Thymus (tissue), 11 donors: ENCODE data around the gene ELF1. TPM values are rescaled to one million over a fixed set of nuclear protein-coding genes. Genes with fewer than 3 reads are reported as not detected.

ENCODE experiments used
- DNase-seq, 9 donors: peaks; one replicate each; pipeline ENCODE4 v3.0.0-alpha.2; 2013; ENCODE audit warnings: low spot score in 9 of 9, low read depth in 6 of 9, missing footprints in 1 of 9
- H3K27ac ChIP-seq, 2 donors: one replicate each; pipeline ENCODE4 v1.5.1; 2013; ENCODE audit warnings: control low read depth in 1 of 2, low read depth in 1 of 2, low read length in 1 of 2, mild to moderate bottlenecking in 1 of 2, moderate library complexity in 1 of 2
- H3K27me3 ChIP-seq, 2 donors: one replicate each; pipeline ENCODE4 v1.5.1; 2013; ENCODE audit warnings: low read length in 1 of 2; ENCODE audit not compliant: control insufficient read depth in 2 of 2, insufficient read depth in 1 of 2
- H3K36me3 ChIP-seq, 2 donors: one replicate each; pipeline ENCODE4 v1.5.1; 2013; ENCODE audit warnings: low read length in 1 of 2, mild to moderate bottlenecking in 1 of 2, moderate library complexity in 1 of 2; ENCODE audit not compliant: control insufficient read depth in 2 of 2, insufficient read depth in 2 of 2
- H3K4me1 ChIP-seq, 2 donors: one replicate each; pipeline ENCODE4 v1.5.1; 2013; ENCODE audit warnings: low read length in 2 of 2; ENCODE audit not compliant: control insufficient read depth in 2 of 2, insufficient read depth in 2 of 2
- H3K4me3 ChIP-seq, 2 donors: one replicate each; pipeline ENCODE4 v1.5.1; 2013; ENCODE audit warnings: low read length in 2 of 2, control low read depth in 1 of 2, mild to moderate bottlenecking in 1 of 2
- H3K9me3 ChIP-seq, 2 donors: one replicate each; pipeline ENCODE4 v1.5.1; 2013; ENCODE audit warnings: low read length in 1 of 2, mild to moderate bottlenecking in 1 of 2; ENCODE audit not compliant: control insufficient read depth in 2 of 2, insufficient read depth in 1 of 2
- WGBS: extraction: QIAGEN DNeasy Blood & Tissue Kit; methylation state at CpG from one replicate; pipeline ENCODE4 v1.1.7; 2013; 5-methylcytosine and 5-hydroxymethylcytosine counted together
- polyA plus RNA-seq: library from polyadenylated mRNA; stranded (reverse); fragments of 200-250 nt; gene quantifications from one replicate; pipeline ENCODE4 v1.2.3, GENCODE V29; 2013
- total RNA-seq: library from RNA; stranded (reverse); fragments of 120-200 nt; gene quantifications from one replicate; pipeline ENCODE4 v1.2.4, GENCODE V29; 2013
- donor health status: healthy.

The ELF1 gene
- total and polyA plus RNA-seq, 2 donors, result 64.2 to 89.3 TPM

- DNase-seq, result peak in 1 of 9 donors; percentile 39
- Histone ChIP-seq H3K4me3 (peak overlapping the region; percentile 92 to 93), H3K9me3 (peaks cover 0 to 1% of the 10 kb centered on the region in 2 donors), H3K27me3 (no peaks in the 10 kb centered on the region), H3K36me3 (no peaks in the 10 kb centered on the region), H3K27ac (peak overlapping the region; percentile 96 to 97), H3K4me1 (peaks cover 15 to 30% of the 10 kb centered on the region in 2 donors)
- 4% methylated on average over 15 of the region's 15 CpGs for WGBS
These were observed 40.5 kb upstream of the ELF1 start for GRCh38 chr13:41059456-41060081.

GRCh38 chr13:41058295-41059070 lies 39.4 kb upstream of the ELF1 start:
- no peak for DNase-seq
- H3K36me3 ChIP-seq, result no peaks in the 10 kb centered on the region
- H3K27me3 ChIP-seq, result no peaks in the 10 kb centered on the region
- H3K27ac ChIP-seq, result peak overlapping the region in 1 of 2 donors; percentile 33
- H3K4me3 ChIP-seq, result no peak overlapping the region
- 94% methylated on average over 18 of the region's 18 CpGs for WGBS
- H3K4me1 ChIP-seq, result peaks cover 17 to 35% of the 10 kb centered on the region in 2 donors
- H3K9me3 ChIP-seq, result peaks cover 0 to 1% of the 10 kb centered on the region in 2 donors

GRCh38 chr13:41056826-41057711 lies 38.0 kb upstream of the ELF1 start:
- H3K4me1 ChIP-seq, result peaks cover 17 to 33% of the 10 kb centered on the region in 2 donors
- 84% methylated on average over 11 of the region's 11 CpGs for WGBS
- no peaks in the 10 kb centered on the region for H3K36me3 ChIP-seq
- H3K27me3 ChIP-seq, result no peaks in the 10 kb centered on the region
- H3K27ac ChIP-seq, result no peak overlapping the region
- peaks cover 0 to 1% of the 10 kb centered on the region in 2 donors for H3K9me3 ChIP-seq
- DNase-seq, result peak in 2 of 9 donors; percentile 36 to 52
- H3K4me3 ChIP-seq, result no peak overlapping the region

- no peak overlapping the region for H3K27ac ChIP-seq
- H3K4me3 ChIP-seq, result no peak overlapping the region
- no peaks in the 10 kb centered on the region for H3K36me3 ChIP-seq
- H3K4me1 ChIP-seq, result peaks cover 17 to 33% of the 10 kb centered on the region in 2 donors
- DNase-seq, result no peak
- H3K27me3 ChIP-seq, result no peaks in the 10 kb centered on the region
- H3K9me3 ChIP-seq, result peaks cover 0 to 1% of the 10 kb centered on the region in 2 donors
These were observed 37.1 kb upstream of the ELF1 start for GRCh38 chr13:41056194-41056593.

GRCh38 chr13:41054919-41055619 lies 36.0 kb upstream of the ELF1 start:
- Histone ChIP-seq H3K9me3 (no peaks in the 10 kb centered on the region), H3K4me1 (peaks cover 17 to 33% of the 10 kb centered on the region in 2 donors), H3K27ac (no peak overlapping the region), H3K4me3 (no peak overlapping the region), H3K36me3 (peaks cover 0 to 2% of the 10 kb centered on the region in 2 donors), H3K27me3 (no peaks in the 10 kb centered on the region)
- 95% methylated on average over 5 of the region's 5 CpGs for WGBS
- DNase-seq, result peak in 1 of 9 donors; percentile 52

GRCh38 chr13:41054212-41054877 lies 35.2 kb upstream of the ELF1 start:
- Histone ChIP-seq H3K36me3 (peaks cover 0 to 3% of the 10 kb centered on the region in 2 donors), H3K9me3 (no peaks in the 10 kb centered on the region), H3K4me1 (peaks cover 17 to 33% of the 10 kb centered on the region in 2 donors), H3K4me3 (no peak overlapping the region), H3K27me3 (no peaks in the 10 kb centered on the region), H3K27ac (no peak overlapping the region)
- peak in 7 of 9 donors; percentile 33 to 83 (median 59) for DNase-seq
- WGBS, result 48% methylated on average over 9 of the region's 9 CpGs

GRCh38 chr13:41053384-41053826 lies 34.3 kb upstream of the ELF1 start:
- H3K4me1 ChIP-seq, result peaks cover 13 to 28% of the 10 kb centered on the region in 2 donors
- no peaks in the 10 kb centered on the region for H3K27me3 ChIP-seq
- no peak overlapping the region for H3K4me3 ChIP-seq
- no peak overlapping the region for H3K27ac ChIP-seq
- peaks cover 2 to 5% of the 10 kb centered on the region in 2 donors for H3K36me3 ChIP-seq
- no peak for DNase-seq
- 68% methylated on average over 2 of the region's 2 CpGs for WGBS
- peaks cover 0 to 3% of the 10 kb centered on the region in 2 donors for H3K9me3 ChIP-seq

GRCh38 chr13:41052441-41052840 lies 33.3 kb upstream of the ELF1 start:
- 98% methylated on average over 3 of the region's 3 CpGs for WGBS
- Histone ChIP-seq H3K9me3 (peaks cover 2 to 12% of the 10 kb centered on the region in 2 donors), H3K36me3 (peaks cover 5 to 7% of the 10 kb centered on the region in 2 donors), H3K27me3 (no peaks in the 10 kb centered on the region), H3K4me1 (peaks cover 12 to 21% of the 10 kb centered on the region in 2 donors), H3K4me3 (no peak overlapping the region), H3K27ac (no peak overlapping the region)
- DNase-seq, result no peak
